A549 (cell line): ENCODE measurements around the gene KRT38. TPM values are rescaled to one million over a fixed set of nuclear protein-coding genes. Genes with fewer than 3 reads are reported as not detected.

Experiments
- ATAC-seq, 2 experiments: fragments of 200-7000 bp in 1 of 2; fragments of >200 bp in 1 of 2; cut with Nextera tagmentation in 1 of 2; cut with Tn5 transposase in 1 of 2; 3 replicates each; pipeline versions ENCODE4 v1.8.0 to v1.9.1; 2018 to 2020; ENCODE audit warnings: mild to moderate bottlenecking in 1 of 2, moderate library complexity in 1 of 2
- CTCF ChIA-PET: fragments of 300-600 bp; sonication (Branson Sonifier 250); formaldehyde crosslinking; extraction: SDS; loops from one replicate; lab custom pipeline; 2021; ENCODE audit warnings: antibody characterized with exemption, inconsistent platforms; lab: Yijun Ruan, JAX
- POLR2A ChIA-PET: fragments of 350-600 bp; formaldehyde crosslinking; extraction: SDS; loops from one replicate; lab custom pipeline; 2021; ENCODE audit warnings: antibody characterized with exemption, inconsistent platforms; lab: Yijun Ruan, JAX
- DNase-seq, 2 experiments: peaks; one replicate each; pipeline versions ENCODE4 v3.0.0 to v3.0.0-alpha.2; 2011 to 2016; ENCODE audit warnings: low read depth in 1 of 2, low spot score in 1 of 2
- FAIRE-seq: peaks from 2 replicates; lab custom pipeline; 2011; peaks lifted over from hg19 to GRCh38; lab: Jason Lieb, UNC
- H3K27ac ChIP-seq, 2 experiments: fragments of >200 bp; sonication (Bioruptor Twin); formaldehyde crosslinking; 3 replicates each; pipeline ENCODE4 v1.5.1; 2016 to 2017
- H3K4me1 ChIP-seq: fragments of >200 bp; sonication (Bioruptor Twin); formaldehyde crosslinking; 3 replicates; pipeline ENCODE4 v1.6.1; 2016
- H3K4me2 ChIP-seq: fragments of >200 bp; sonication (Bioruptor Twin); formaldehyde crosslinking; 3 replicates; pipeline ENCODE4 v1.6.1; 2016
- H3K4me3 ChIP-seq: fragments of >200 bp; sonication (Bioruptor Twin); formaldehyde crosslinking; 3 replicates; pipeline ENCODE4 v1.5.1; 2016
- H3K9me3 ChIP-seq: fragments of >200 bp; sonication (Bioruptor Twin); formaldehyde crosslinking; 3 replicates; pipeline ENCODE4 v1.6.1; 2016
- ATOH8 ChIP-seq: fragments of 250-450 bp; sonication (Bioruptor Pico); IDR thresholded peaks from 2 replicates; pipeline ENCODE4 v1.5.0; 2020; ENCODE audit warnings: low read depth, mild to moderate bottlenecking, moderate library complexity
- BHLHE40 ChIP-seq: IDR thresholded peaks from 2 replicates; pipeline ENCODE4 v1.6.1; 2012; ENCODE audit warnings: low read depth, low read length, inconsistent platforms
- CBX8 ChIP-seq: fragments of 200-600 bp; sonication (generic); IDR thresholded peaks from 2 replicates; pipeline ENCODE4 v1.6.1; 2016
- CHD2 ChIP-seq: fragments of 150-350 bp; IDR thresholded peaks from 2 replicates; pipeline ENCODE4 v1.6.1; 2014; ENCODE audit warnings: low read length; ENCODE audit not compliant: partially characterized antibody
- CHD4 ChIP-seq: fragments of 200-600 bp; sonication (generic); IDR thresholded peaks from 2 replicates; pipeline ENCODE4 v1.6.1; 2016; ENCODE audit warnings: antibody characterized with exemption, mild to moderate bottlenecking, borderline replicate concordance
- CTCF ChIP-seq: fragments of >200 bp; sonication (Bioruptor Twin); formaldehyde crosslinking; IDR thresholded peaks from 3 replicates; pipeline ENCODE4 v1.5.1; 2016
- EHF ChIP-seq: fragments of 250-450 bp; sonication (Bioruptor Pico); IDR thresholded peaks from 2 replicates; pipeline ENCODE4 v1.5.0; 2020; ENCODE audit warnings: mild to moderate bottlenecking
- ELK1 ChIP-seq: fragments of 150-350 bp; IDR thresholded peaks from 2 replicates; pipeline ENCODE4 v1.6.1; 2014; ENCODE audit warnings: low read depth, mild to moderate bottlenecking, low read length
- EP300 ChIP-seq, 2 experiments: fragments of >200 bp; sonication (Bioruptor Twin); formaldehyde crosslinking; IDR thresholded peaks; 2 replicates in 1 of 2; 3 replicates in 1 of 2; pipeline ENCODE4 v1.6.1; 2016 to 2017
- ESRRA ChIP-seq: fragments of 150-350 bp; IDR thresholded peaks from 2 replicates; pipeline ENCODE4 v1.6.1; 2014; ENCODE audit warnings: mild to moderate bottlenecking, low read length, borderline replicate concordance
- FOSB ChIP-seq: fragments of 250-450 bp; sonication (Bioruptor Pico); IDR thresholded peaks from 2 replicates; pipeline ENCODE4 v1.5.0; 2020; ENCODE audit warnings: mild to moderate bottlenecking, moderate library complexity
- JUN ChIP-seq, 2 experiments: fragments of >200 bp; sonication (Bioruptor Twin); formaldehyde crosslinking; IDR thresholded peaks; 2 replicates in 1 of 2; 3 replicates in 1 of 2; pipeline ENCODE4 v1.6.1; 2016 to 2017
- JUNB ChIP-seq: fragments of >200 bp; sonication (Bioruptor Twin); formaldehyde crosslinking; IDR thresholded peaks from 2 replicates; pipeline ENCODE4 v1.6.1; 2016
- KDM1A ChIP-seq: fragments of 200-600 bp; sonication (generic); IDR thresholded peaks from 2 replicates; pipeline ENCODE4 v1.6.1; 2016; ENCODE audit warnings: low read depth, mild to moderate bottlenecking
- KDM5A ChIP-seq: fragments of 200-600 bp; sonication (generic); IDR thresholded peaks from 2 replicates; pipeline ENCODE4 v1.6.1; 2016; ENCODE audit warnings: antibody characterized with exemption, mild to moderate bottlenecking
- MAFK ChIP-seq: fragments of 450-650 bp; IDR thresholded peaks from 2 replicates; pipeline ENCODE4 v1.6.1; 2014; ENCODE audit not compliant: partially characterized antibody
- MAX ChIP-seq: IDR thresholded peaks from 2 replicates; pipeline ENCODE4 v1.6.1; 2012
- MAZ ChIP-seq: fragments of 150-350 bp; IDR thresholded peaks from 2 replicates; pipeline ENCODE4 v1.6.1; 2014; ENCODE audit warnings: antibody characterized with exemption, low read depth, low read length, borderline replicate concordance
- NFE2L2 ChIP-seq: fragments of 150-350 bp; conservative IDR thresholded peaks from 2 replicates; pipeline ENCODE4 v1.6.1; 2014; ENCODE audit warnings: low read length
- NPAS2 ChIP-seq: fragments of 250-450 bp; sonication (Bioruptor Pico); IDR thresholded peaks from 2 replicates; pipeline ENCODE4 v1.8.0; 2022; ENCODE audit warnings: mild to moderate bottlenecking, moderate library complexity, borderline replicate concordance
- PBX3 ChIP-seq: IDR thresholded peaks from 2 replicates; pipeline ENCODE4 v1.6.1; 2012
- POLR2AphosphoS2 ChIP-seq: conservative IDR thresholded peaks from 2 replicates; pipeline ENCODE4 v1.6.1; 2012; ENCODE audit warnings: low read length, improper control_type of control experiment, inconsistent platforms
- RAD21 ChIP-seq, 2 experiments: fragments of >200 bp in 1 of 2; sonication (Bioruptor Twin) in 1 of 2; formaldehyde crosslinking in 1 of 2; IDR thresholded peaks in 1 of 2; conservative IDR thresholded peaks in 1 of 2; 2 replicates in 1 of 2; 3 replicates in 1 of 2; pipeline ENCODE4 v1.6.1; 2012 to 2018; ENCODE audit warnings: inconsistent platforms in 1 of 2
- RARB ChIP-seq: fragments of 250-450 bp; sonication (Bioruptor Pico); IDR thresholded peaks from 2 replicates; pipeline ENCODE4 v1.8.0; 2021; ENCODE audit warnings: mild to moderate bottlenecking, moderate library complexity
- RFX5 ChIP-seq: fragments of 450-650 bp; IDR thresholded peaks from 2 replicates; pipeline ENCODE4 v1.7.1; 2014; ENCODE audit warnings: antibody characterized with exemption, mild to moderate bottlenecking, moderate library complexity
- RNF2 ChIP-seq: fragments of 200-600 bp; sonication (generic); IDR thresholded peaks from 2 replicates; pipeline ENCODE4 v1.6.1; 2016; ENCODE audit warnings: low read depth, mild to moderate bottlenecking, antibody characterized with exemption, moderate library complexity, borderline replicate concordance
- SREBF2 ChIP-seq: fragments of 450-650 bp; IDR thresholded peaks from 2 replicates; pipeline ENCODE4 v1.6.1; 2014; ENCODE audit warnings: mild to moderate bottlenecking, moderate library complexity
- TP53 ChIP-seq: fragments of 250-450 bp; sonication (Bioruptor Pico); IDR thresholded peaks from 2 replicates; pipeline ENCODE4 v1.5.0; 2021; ENCODE audit warnings: mild to moderate bottlenecking, moderate library complexity
- ZFP36 ChIP-seq: fragments of 450-650 bp; IDR thresholded peaks from 2 replicates; pipeline ENCODE4 v1.6.1; 2014; ENCODE audit warnings: borderline replicate concordance; ENCODE audit not compliant: partially characterized antibody
- ZSCAN20 ChIP-seq: fragments of 250-450 bp; sonication (Bioruptor Pico); IDR thresholded peaks from 2 replicates; pipeline ENCODE4 v1.8.0; 2022; ENCODE audit warnings: mild to moderate bottlenecking, moderate library complexity
- WGBS: methylation state at CpG from one replicate; pipeline ENCODE4 v1.1.6; 2017; ENCODE audit errors: missing lambda C conversion rate; 5-methylcytosine and 5-hydroxymethylcytosine counted together
- polyA plus RNA-seq, 4 experiments: library from polyadenylated mRNA; depleted of rRNA in 3 of 4; stranded (reverse); fragments of >200 nt; fragmentation: RNase III in 1 of 4; extraction: RNeasy Plus Mini Kit Qiagen cat#74134 plus additional on column Dnase treatment in 1 of 4; gene quantifications; 2 replicates in 3 of 4; 3 replicates in 1 of 4; pipeline ENCODE4 v1.2.3, GENCODE V29; 2011 to 2017

Gene KRT38
- polyA plus RNA-seq, 2 of the 4 experiments (the other 2 are of a cell fraction) = not detected

- H3K4me1 ChIP-seq = no peaks in the 10 kb centered on the region
- 50% methylated on average over 8 of the region's 8 CpGs for WGBS
- ChIA-PET POLR2A (no interaction called here), CTCF (interaction anchor here (0.8 to 1.6 kb wide), 5 partner anchors 10 to 83 kb away, joined by 3 to 6 read pairs (median 3); no protein-coding TSS in a partner anchor)
- TF ChIP-seq RNF2 = no peak
- TF ChIP-seq NFE2L2 = no peak
- TF ChIP-seq RFX5 = no peak
- FAIRE-seq (peak; percentile 43), ATAC-seq (no peak), DNase-seq (no peak)
- H3K9me3 ChIP-seq = peaks cover 9% of the 10 kb centered on the region; the same call in 2 of the 3 replicates
- no peak overlapping the region for H3K4me3 ChIP-seq
- no peak overlapping the region for H3K4me2 ChIP-seq
- H3K27ac ChIP-seq = no peak overlapping the region
Observed at GRCh38 chr17:41474863-41475262, 34.1 kb upstream of the KRT38 start.

GRCh38 chr17:41468346-41468745 lies 27.6 kb upstream of the KRT38 start:
- no peak overlapping the region for H3K27ac ChIP-seq
- H3K9me3 ChIP-seq = peaks cover 28% of the 10 kb centered on the region
- ChIA-PET POLR2A (no interaction called here), CTCF (interaction anchor here (1.2 to 1.7 kb wide), 3 partner anchors 15 to 199 kb away, joined by 3 to 5 read pairs (median 3); no protein-coding TSS in a partner anchor)
- H3K4me3 ChIP-seq = no peak overlapping the region
- DNase-seq (no peak), FAIRE-seq (no peak), ATAC-seq (no peak)
- H3K4me1 ChIP-seq = peaks cover 13% of the 10 kb centered on the region
- TF ChIP-seq MAZ (no peak), MAX (no peak), CTCF (no peak), KDM1A (no peak), BHLHE40 (no peak), ATOH8 (CRISPR knock-in tag) (no peak), RARB (CRISPR knock-in tag) (no peak), NFE2L2 (no peak), ELK1 (no peak), CBX8 (no peak), SREBF2 (no peak), EP300 (IDR thresholded peaks at IDR 0.05) (no peak), CHD2 (no peak), JUN (IDR thresholded peaks at IDR 0.05) (no peak), FOSB (CRISPR knock-in tag) (no peak), MAFK (no peak), RAD21 (conservative IDR thresholded peaks at IDR 0.05 in 1 of 2, IDR thresholded peaks at IDR 0.05 in 1 of 2) (no peak), CHD4 (no peak)
- H3K4me2 ChIP-seq = no peak overlapping the region

- DNase-seq (no peak), FAIRE-seq (no peak)
- TF ChIP-seq MAZ = no peak
- TF ChIP-seq KDM1A = no peak
- TF ChIP-seq RNF2 = no peak
- no peak for TF ChIP-seq POLR2AphosphoS2
- TF ChIP-seq ESRRA = no peak
- no peak for TF ChIP-seq PBX3
- TF ChIP-seq CHD4 = no peak
- TF ChIP-seq EHF (CRISPR knock-in tag) = no peak
- TF ChIP-seq RFX5 = no peak
- no peak for TF ChIP-seq ZFP36
- no peak for TF ChIP-seq TP53 (CRISPR knock-in tag)
- TF ChIP-seq JUNB = no peak
- no peak for TF ChIP-seq NPAS2 (CRISPR knock-in tag)
- TF ChIP-seq KDM5A = no peak
- no peak for TF ChIP-seq NFE2L2
- TF ChIP-seq ZSCAN20 (CRISPR knock-in tag) = no peak
- TF ChIP-seq JUN (IDR thresholded peaks at IDR 0.05) = no peak
Observed at GRCh38 chr17:41467561-41467960, 26.8 kb upstream of the KRT38 start.

More at GRCh38 chr17:41467561-41467960, 26.8 kb upstream of the KRT38 start:
- POLR2A ChIA-PET = no interaction called here
- Histone ChIP-seq H3K4me1 (peaks cover 13% of the 10 kb centered on the region), H3K27ac (no peak overlapping the region), H3K4me3 (no peak overlapping the region), H3K4me2 (no peak overlapping the region), H3K9me3 (peaks cover 28% of the 10 kb centered on the region)
- ATAC-seq = no peak
- CTCF ChIA-PET = interaction anchor here (0.6 to 2.9 kb wide), 7 partner anchors 16 to 199 kb away, joined by 3 to 22 read pairs (median 3); no protein-coding TSS in a partner anchor
- 64% methylated on average over 4 of the region's 4 CpGs for WGBS
